ENCODE results near the gene ELMO3.

Gene ELMO3

DNA sequence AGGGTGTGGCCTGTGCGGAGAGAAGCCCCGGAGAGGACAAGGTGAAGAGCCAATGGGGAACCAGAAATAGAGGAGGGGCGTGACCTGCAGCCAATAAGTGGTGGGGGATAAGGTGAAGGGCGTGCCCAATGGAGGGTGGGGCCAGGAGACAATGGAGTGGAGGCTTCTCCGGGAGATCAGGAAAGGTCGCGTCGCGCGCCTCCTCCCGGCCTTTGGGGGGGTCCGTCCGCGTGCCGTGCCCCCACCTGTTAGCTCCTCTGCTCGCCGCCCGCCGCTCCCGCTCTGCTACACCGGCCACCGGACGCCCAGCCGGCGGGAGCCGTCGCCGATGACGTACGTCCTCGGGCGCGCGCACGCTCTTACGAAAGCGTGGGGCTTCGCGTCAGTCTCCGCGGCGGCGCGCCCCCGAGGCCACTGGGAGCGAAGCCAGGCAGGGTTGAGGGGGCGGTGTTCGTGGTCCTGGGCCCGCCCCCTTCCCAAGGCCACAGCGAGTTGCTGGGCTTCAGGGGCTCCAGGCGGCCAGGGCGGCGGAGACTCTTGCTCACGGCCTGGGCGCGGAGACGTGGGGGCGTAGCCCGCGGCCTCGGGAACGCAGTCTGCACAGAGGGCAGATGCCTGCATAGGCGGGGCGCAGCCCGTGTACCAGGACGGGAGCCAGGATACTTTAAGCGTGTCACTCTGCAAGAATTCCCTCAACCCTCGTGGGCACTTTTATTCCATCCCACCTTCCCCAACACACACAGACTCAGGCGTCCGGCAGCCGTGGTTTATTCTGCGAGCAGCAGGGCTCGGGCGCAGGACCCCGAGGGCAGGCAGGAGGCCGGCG is 15.1 kb upstream of the ELMO3 start, which contains the start of gene MATCAP1:
Gene MATCAP1, minus strand, starts transcription at position 337 of the 826 bp plus-strand sequence. CDS start 3,353 bp downstream, outside the sequence.
- DNase-seq, result peak; percentile 90

DNA sequence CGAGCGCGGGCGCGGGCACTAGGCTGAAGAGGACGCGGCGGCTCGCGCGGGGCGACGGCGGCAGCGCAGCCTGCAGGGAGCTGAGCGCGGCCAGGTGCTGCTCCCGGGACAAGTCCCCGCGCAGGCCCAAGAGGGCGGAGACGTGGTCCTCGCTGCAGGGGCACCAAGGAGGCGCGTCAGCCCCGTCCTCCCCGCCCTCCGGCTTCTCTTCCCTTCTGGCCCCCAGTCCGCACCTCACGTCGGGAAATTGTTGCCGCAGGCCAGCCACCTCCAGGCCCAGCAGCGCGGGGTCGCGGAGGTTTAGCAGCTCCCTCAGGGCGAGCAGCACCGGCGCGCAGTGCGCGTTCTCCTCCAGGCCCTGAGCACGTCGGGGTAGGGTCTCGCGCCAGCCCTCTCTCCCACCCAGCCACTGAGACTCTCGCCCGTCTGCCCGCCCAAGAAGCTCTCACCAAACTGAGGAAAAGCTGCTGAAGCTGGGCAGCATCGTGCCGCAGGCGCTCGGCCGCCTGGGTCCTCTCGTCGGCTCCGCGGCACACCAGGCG is 14.4 kb upstream of the ELMO3 start:
- no peak for DNase-seq

DNA sequence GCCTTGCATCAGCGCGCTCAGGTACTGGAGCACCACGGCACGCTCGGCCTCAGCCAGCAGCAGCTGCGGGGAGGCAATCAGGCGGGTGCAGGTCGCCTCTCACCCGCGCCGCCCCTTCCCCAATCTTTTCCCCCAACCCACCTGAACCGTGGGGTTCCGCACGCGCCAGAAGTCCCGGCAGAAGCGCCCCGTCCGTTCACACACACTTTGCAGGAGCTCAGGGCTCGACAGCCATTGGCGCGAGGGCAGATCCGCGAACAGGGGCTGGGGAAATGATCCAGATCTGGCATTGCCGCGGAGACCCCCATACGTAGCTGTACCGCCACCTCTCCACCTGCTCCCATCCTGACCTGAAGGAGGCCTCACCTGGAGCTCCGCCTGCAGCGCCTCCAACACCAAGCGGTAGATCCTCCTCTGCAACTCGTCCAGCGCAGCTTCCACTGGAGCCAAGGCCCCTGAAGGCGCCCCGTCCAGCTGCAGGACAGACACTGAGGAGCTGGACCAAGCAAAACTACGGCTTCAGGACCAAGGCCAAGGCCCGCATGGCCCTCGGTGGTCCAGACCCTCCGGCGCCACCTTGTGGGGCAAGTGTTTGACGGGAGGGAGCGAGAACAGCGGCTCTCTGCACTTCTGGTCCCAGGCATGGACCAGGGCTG is 13.8 kb upstream of the ELMO3 start:
- DNase-seq, result peak; percentile 87

- DNase-seq, result no peak
Measured at GRCh38 chr16:67185651-67186134, 13.2 kb upstream of the ELMO3 start.

DNA sequence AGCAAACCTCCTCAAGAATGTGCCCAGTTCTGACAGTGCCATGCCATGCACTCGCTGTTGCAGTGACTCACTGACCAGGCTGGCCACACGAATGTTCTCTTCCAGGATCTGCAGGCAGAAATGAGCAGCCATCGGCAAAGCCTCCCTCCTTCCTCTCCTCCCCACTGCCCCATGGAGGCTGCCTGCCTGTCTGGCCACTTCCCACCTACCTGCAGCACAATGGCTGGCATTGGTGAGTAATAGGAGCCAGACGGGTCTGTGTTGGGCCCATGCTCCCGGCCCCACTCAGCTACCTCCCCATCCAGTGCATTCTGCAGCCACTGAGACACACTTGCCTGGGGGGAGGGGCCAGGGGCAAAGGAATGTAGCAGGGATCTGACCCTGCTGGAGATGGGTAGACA is 12.4 kb upstream of the ELMO3 start:
- no peak for DNase-seq

- DNase-seq, result no peak
Measured at GRCh38 chr16:67187175-67187890, 11.6 kb upstream of the ELMO3 start.

DNA sequence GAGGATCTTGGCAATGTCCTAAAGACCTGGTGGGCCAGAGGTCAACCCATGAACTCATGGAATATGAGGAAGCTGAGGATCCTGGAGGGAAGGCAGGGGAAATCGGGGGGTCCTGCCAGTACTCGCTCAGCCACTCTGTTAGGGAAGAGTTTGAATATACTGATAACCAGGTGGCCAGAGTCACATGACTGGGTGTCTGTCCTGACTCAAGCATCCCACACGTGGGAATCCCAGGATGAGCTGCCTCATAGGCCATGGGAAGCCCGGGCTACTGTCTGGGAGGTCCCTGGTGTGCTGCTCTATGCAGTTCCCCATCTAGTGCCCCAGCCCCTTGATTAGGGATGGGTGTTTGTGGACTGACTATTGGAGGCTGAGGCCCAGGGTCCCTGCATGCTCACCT is 10.6 kb upstream of the ELMO3 start:
- no peak for DNase-seq

DNA sequence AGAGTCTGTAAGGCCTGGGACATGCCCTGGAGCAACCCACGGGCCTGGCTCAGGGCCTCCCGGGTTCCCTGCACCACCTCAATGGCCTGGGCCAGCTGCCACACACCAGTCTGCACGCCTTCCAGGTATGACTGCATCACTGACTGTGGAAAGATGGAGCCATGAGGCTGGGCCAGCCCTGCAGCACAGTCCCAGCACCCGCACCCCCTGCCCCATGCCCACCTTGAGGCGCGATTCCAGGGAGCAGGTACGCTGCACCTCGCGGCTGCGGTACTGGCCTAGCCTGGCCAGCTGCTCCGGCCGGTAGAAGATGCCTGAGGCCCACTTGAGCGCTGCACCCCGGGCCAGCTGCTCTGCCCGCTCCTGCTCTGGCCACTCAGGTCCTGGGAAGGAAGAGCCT is 10.1 kb upstream of the ELMO3 start:
- no peak for DNase-seq

DNA sequence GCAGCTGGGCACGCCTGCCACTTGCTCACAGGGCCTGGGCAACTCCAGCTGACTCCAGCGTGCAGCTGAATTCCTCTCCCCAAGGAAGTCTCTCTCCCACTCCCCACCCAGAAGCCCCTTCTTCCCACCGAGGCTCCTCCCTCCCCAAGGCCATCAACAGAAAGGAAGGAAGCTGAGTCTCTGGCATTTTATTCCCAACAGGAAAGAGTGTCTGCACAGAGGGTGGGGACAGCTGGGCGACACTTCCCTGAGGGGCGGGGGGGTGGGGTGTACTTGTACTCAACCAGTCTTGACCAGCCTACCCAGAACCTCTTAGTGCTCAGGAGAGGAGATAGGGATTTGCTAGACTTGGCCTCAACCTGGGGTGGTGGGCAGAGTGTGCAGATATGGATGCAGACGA is 8.9 kb upstream of the ELMO3 start, which contains the start of gene EXOC3L1:
Gene EXOC3L1, minus strand, starts transcription at position 96 of the 400 bp plus-strand sequence. CDS start 460 bp downstream, outside the sequence.
- DNase-seq, result no peak

GRCh38 chr16:67190448-67191399 is 8.2 kb upstream of the ELMO3 start:
- no peak for DNase-seq

DNA sequence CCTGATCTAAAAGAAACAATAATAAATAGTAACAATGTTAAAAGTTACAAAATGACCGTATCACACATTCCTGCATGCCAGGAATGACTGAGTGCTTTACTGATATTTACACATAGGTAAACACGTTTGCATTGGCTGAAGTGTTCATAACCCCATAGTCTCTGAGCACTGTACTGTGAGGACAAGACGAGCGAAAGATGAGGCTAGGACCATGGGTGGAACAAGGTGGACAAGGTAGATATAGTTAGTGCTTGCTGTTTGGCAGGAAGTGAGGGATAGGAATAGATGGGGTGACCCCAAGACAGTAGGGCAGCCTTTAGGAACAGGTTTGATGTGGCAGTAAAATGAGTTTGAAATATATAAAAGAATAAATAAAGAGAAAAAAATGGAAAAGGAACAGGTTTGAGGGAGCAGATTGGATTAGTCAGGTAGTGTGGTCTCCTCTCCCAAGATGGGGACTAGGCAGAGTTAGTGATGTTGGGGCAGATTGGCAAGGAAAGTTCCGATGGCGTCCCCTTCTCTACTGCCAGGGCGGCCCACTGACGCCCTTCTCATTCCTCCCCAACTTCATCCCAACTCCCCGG is 7.4 kb upstream of the ELMO3 start:
- DNase-seq, result no peak

GRCh38 chr16:67191995-67192681 is 6.8 kb upstream of the ELMO3 start, which contains the start of gene E2F4:
Gene E2F4 (plus strand): TSS chr16:67192155. CDS start chr16:67192228, 73 bp downstream.
- DNase-seq, result peak; percentile 86

GRCh38 chr16:67192781-67193361 is 6.1 kb upstream of the ELMO3 start:
- DNase-seq, result no peak

- DNase-seq, result no peak
Measured at GRCh38 chr16:67193536-67193935, 5.4 kb upstream of the ELMO3 start.

DNA sequence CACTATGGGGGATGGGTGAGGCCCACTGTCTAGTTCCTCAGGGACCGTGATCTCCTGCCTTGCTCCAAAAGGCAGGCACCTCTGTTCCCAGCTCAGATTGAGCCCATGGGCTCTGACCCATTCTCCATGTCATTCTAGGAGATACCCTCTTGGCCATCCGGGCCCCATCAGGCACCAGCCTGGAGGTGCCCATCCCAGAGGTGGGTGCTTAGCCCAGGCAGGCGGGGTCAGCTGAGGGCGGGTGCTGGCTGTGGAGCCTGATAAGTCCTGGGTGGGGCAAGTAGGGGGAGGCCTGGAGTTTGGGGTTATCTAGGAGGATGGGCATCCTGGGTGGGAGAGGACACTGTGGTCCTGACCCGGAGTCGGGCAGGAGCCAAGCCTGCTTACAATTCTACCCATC is 4.7 kb upstream of the ELMO3 start:
- DNase-seq, result no peak

DNA sequence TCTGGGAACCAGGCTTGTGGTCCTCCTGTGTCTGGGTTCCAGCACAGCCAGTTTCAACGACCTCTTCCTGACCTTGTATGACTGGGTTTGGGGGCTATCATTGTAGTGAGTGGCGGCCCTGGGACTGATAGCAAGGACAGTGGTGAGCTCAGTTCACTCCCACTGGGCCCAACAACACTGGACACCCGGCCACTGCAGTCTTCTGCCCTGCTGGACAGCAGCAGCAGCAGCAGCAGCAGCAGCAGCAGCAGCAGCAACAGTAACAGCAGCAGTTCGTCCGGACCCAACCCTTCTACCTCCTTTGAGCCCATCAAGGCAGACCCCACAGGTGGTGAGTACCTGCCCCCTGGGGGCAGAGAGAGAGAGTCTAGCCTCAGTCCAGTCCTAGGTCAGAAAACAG is 3.3 kb upstream of the ELMO3 start:
- no peak for DNase-seq

GRCh38 chr16:67196881-67197280 is 2.0 kb upstream of the ELMO3 start:
- no peak for DNase-seq

DNA sequence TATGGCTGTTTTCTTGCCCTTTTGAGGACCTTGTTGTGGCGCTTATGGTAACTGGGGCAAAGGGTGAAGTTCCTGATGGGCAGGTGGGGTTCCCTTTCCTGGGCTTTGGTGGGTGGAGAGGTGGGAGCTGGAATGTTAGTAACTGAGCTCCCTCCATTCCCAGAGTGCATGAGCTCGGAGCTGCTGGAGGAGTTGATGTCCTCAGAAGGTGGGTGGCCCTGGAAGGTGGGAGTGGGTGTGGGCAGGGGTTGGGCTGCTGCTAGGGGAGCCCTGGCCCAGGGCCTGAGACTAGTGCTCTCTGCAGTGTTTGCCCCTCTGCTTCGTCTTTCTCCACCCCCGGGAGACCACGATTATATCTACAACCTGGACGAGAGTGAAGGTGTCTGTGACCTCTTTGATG is 1.2 kb upstream of the ELMO3 start:
- no peak for DNase-seq

GRCh38 chr16:67198238-67198734 is 645 bp upstream of the ELMO3 start:
- no peak for DNase-seq

DNA sequence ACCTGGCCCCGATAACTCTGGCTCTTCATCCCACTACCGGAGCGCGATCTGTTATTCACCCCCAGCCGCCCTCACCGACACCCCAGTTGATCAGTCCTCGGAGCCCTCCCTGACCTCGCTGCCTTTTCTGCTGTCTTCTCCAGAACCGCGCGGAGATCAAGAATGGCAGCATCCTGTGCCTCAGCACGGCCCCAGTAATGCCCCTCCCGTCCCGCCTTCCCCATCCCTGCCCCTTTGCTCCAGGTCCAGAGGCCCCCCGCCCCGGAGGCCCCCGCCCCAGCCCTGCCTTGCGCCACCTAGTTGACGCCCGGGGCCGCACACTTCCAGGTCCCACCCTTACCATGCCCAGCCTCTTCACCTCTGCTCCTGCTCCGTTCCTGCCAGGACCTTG is 872 bp downstream of the ELMO3 start:
- no peak for DNase-seq

Measured in stimulated activated CD4-positive, alpha-beta T cell treated with anti-CD3 and anti-CD28 coated beads, Interleukin-4, amount 100 ng/mL, for 1 hour (primary cell).